HEK293 (cell line): ENCODE results near the gene RBAK.

Source experiments
- ZNF501 ChIP-seq: fragments of 450-650 bp; formaldehyde crosslinking; IDR thresholded peaks from 2 replicates; pipeline ENCODE4 v1.5.1; 2016; ENCODE audit warnings: missing biosample characterization, missing genetic modification characterization
- ZNF645 ChIP-seq: fragments of 450-650 bp; formaldehyde crosslinking; IDR thresholded peaks from 2 replicates; pipeline ENCODE4; 2016; ENCODE audit warnings: missing biosample characterization, missing genetic modification characterization

DNA sequence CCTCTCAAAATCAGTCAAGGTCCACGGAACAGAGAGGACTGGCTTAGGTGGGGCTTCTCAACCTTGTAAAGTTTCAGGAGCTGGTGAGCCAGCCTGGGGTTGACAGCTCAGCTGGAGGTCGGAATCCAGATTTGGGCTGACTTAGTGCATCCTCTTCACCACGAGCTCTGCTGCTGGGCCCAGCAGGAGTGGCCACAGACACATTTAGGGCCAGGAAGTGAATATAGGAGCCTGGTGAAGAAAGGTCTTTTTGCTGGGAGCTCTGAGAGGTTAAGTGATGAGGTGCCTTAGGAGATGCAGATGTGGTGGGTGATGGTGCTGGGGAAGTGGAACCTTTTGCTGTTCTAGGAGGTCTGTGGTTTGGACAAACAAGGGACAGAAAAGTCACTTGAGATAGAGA, 47.4 kb upstream of the RBAK start:
- TF ChIP-seq ZNF501 (tag by site-specific recombination) (no peak), ZNF645 (no peak)
